Measurements from ENCODE around the gene KCNH1. TPM values are rescaled to one million over a fixed set of nuclear protein-coding genes. Genes with fewer than 3 reads are reported as not detected.

KCNH1 gene
- polyA plus RNA-seq, 1 of the 3 experiments (the other 2 are of a cell fraction) = 0.08 TPM

- Histone ChIP-seq H3K9me2 (no peaks in the 10 kb centered on the region), H4K20me1 (ENCODE audit: insufficient read depth) (no peaks in the 10 kb centered on the region), H3K27ac (ENCODE audit: low read depth in 2 of 2, low read length in 1 of 2) (no peak overlapping the region), H3K4me3 (ENCODE audit: low read depth in 2 of 2, low read length in 1 of 2) (no peak overlapping the region), H3F3A (replicated peaks; ENCODE audit: insufficient read depth) (no peaks in the 10 kb centered on the region), H3K4me1 (ENCODE audit: control insufficient read depth in 1 of 2, insufficient read depth in 2 of 2, low read depth in 1 of 2, low read length in 1 of 2) (peaks cover 0 to 19% of the 10 kb centered on the region in 2 experiments; a peak in 2 of 4 replicates), H3K36me3 (replicated peaks in 1 of 2; ENCODE audit: control insufficient read depth in 1 of 2, insufficient read depth in 2 of 2, low read length in 1 of 2) (no peaks in the 10 kb centered on the region), H3K27me3 (ENCODE audit: insufficient read depth) (no peaks in the 10 kb centered on the region), H3K9me3 (no peaks in the 10 kb centered on the region), H3K9ac (no peak overlapping the region), H3K4me2 (no peak overlapping the region), H3K79me2 (ENCODE audit: insufficient read depth) (no peaks in the 10 kb centered on the region), H2AFZ (ENCODE audit: low read depth) (no peak overlapping the region)
- CTCF ChIA-PET = interaction anchor here (1.1 kb wide), 1 partner anchor 153 kb away, joined by 4 read pairs; no protein-coding TSS in a partner anchor
- POLR2A ChIA-PET = no interaction called here
- 63% methylated on average over 5 of the region's 5 CpGs for WGBS (ENCODE audit: low lambda C conversion rate)
- no peak for DNase-seq
- TF ChIP-seq SIN3A (IDR thresholded peaks at IDR 0.05; ENCODE audit: borderline replicate concordance, low read depth, low read length) (no peak), EP300 (IDR thresholded peaks at IDR 0.05; ENCODE audit: borderline replicate concordance in 1 of 2, low read depth in 1 of 2, low read length in 1 of 2) (no peak), USF1 (IDR thresholded peaks at IDR 0.05; ENCODE audit: borderline replicate concordance, low read depth) (no peak), JUND (IDR thresholded peaks at IDR 0.05) (no peak), TCF12 (IDR thresholded peaks at IDR 0.05) (no peak), RXRA (IDR thresholded peaks at IDR 0.05; ENCODE audit: borderline replicate concordance, low read depth) (no peak), FOXJ3 (CRISPR knock-in tag; IDR thresholded peaks at IDR 0.05) (no peak), ELF1 (IDR thresholded peaks at IDR 0.05) (no peak), POLR2AphosphoS5 (IDR thresholded peaks at IDR 0.05; ENCODE audit: low read depth, low read length) (no peak), MEF2A (IDR thresholded peaks at IDR 0.05; ENCODE audit: borderline replicate concordance, low read depth) (no peak), CTCF (IDR thresholded peaks at IDR 0.05) (no peak), NRF1 (IDR thresholded peaks at IDR 0.05; ENCODE audit: low read depth, low read length) (no peak), GATA2 (CRISPR knock-in tag; IDR thresholded peaks at IDR 0.05) (no peak), USF2 (IDR thresholded peaks at IDR 0.05; ENCODE audit: borderline replicate concordance, low read depth, low read length) (no peak), REST (IDR thresholded peaks at IDR 0.05; ENCODE audit: low read depth, low read length) (no peak)
Measured at GRCh38 chr1:210796421-210796820, 337.5 kb downstream of the KCNH1 start.
